DMS53 treated with DMSO at 0.1 percent for 48 hours (cell line): ENCODE results near the gene PRKAG2.

Source experiments
- DNase-seq: peaks from one replicate; lab custom pipeline; 2025; ENCODE audit not compliant: unreplicated experiment; lab: John Stamatoyannopoulos, UW

Gene PRKAG2

DNA sequence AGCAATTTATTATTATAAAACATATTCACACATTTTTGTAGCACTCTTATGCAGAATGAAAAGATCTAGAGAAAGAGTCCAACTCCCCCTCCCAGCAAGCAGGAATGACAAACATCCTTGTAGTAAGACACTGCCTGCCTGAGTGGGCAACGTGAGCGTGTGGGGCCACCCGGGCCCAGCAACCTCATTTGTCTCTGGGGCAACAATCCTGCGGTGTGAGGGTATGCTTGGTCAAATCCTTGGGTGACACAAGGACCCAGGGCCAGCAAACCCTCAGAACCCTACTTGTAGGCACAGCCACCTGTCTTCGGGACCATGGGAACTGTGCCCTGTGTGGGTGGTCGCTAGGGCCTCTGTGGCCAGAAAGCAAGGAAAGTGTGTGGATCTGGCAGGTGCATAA lies 367.9 kb downstream of the PRKAG2 start:
- DNase-seq, result no peak

DNA sequence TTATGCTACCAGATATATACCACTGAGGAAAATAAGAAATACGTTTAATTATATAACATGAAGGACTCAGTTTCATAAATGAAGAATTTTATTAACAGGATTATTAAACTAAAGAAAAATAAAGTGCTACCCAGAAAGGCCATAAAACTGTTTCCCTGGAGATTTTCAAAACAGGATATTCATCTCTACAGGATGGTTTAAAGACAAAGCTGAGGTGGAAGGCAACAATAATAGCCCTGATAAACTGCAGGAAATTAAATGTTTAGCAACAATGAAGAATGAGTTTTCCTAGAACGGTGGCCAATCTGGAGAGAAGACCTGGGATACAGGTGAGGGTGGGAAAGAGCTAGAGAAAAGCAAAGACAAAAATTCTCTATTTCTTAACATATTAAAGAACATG lies 369.1 kb downstream of the PRKAG2 start:
- no peak for DNase-seq

DNA sequence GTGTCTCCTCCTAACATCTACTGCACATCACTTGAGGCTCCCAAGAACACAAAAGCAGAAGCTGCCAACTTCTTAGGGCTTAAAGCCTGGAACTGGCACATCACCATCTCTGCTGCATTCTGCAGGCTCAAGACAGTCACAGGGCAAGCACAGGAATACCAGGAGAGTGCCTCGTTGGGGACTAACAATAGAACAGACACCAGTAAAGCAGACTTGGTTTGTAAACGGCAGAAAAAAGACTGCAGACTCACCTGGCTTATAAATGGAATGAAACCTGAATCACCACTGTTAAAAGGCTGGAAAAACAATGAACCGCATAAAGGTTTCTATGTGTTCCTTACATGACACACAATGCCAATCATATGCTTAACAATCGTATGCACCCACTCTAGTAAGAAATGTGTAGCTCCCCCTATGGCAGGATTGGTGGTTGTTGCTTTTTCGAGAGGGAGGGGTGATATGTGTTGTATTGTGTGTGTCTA lies 370.0 kb downstream of the PRKAG2 start:
- DNase-seq, result no peak
